NCI-H446 (cell line): Measurements from ENCODE around the gene CHMP2B.
A peak's percentile ranks its signal among the peaks of the same experiment; 100 is the strongest.
"Not testable (repeated sequence)": the region's sequence is repeated elsewhere in the genome, so short reads cannot be mapped to it uniquely, and the experiment has no call there.

Source experiments
- DNase-seq, 2 experiments: peaks; one replicate each; lab custom pipeline; 2025; lab: John Stamatoyannopoulos, UW

The CHMP2B gene

GRCh38 chr3:87229113-87229512 is 2.0 kb downstream of the CHMP2B start:
- no peak for DNase-seq

GRCh38 chr3:87233805-87234204 is 6.7 kb downstream of the CHMP2B start:
- no peak for DNase-seq

GRCh38 chr3:87236093-87236492 is 9.0 kb downstream of the CHMP2B start:
- no peak for DNase-seq

- no peak for DNase-seq
Measured at GRCh38 chr3:87246662-87247429, 19.7 kb downstream of the CHMP2B start.

- DNase-seq = no peak
Measured at GRCh38 chr3:87247430-87247773, 20.3 kb downstream of the CHMP2B start.

GRCh38 chr3:87248231-87248630 is 21.1 kb downstream of the CHMP2B start:
- not testable (repeated sequence) for DNase-seq

- DNase-seq = no peak
Measured at GRCh38 chr3:87248831-87249230, 21.7 kb downstream of the CHMP2B start.

- no peak for DNase-seq
Measured at GRCh38 chr3:87250009-87250408, 22.9 kb downstream of the CHMP2B start.

- peak; percentile 13 to 35 for DNase-seq
Measured at GRCh38 chr3:87260270-87260669, 33.2 kb downstream of the CHMP2B start.

GRCh38 chr3:87261925-87262324 is 34.8 kb downstream of the CHMP2B start:
- DNase-seq = no peak

- no peak for DNase-seq
Measured at GRCh38 chr3:87267953-87268645, 41.0 kb downstream of the CHMP2B start.

- no peak for DNase-seq
Measured at GRCh38 chr3:87268646-87269211, 41.6 kb downstream of the CHMP2B start.

- no peak for DNase-seq
Measured at GRCh38 chr3:87269723-87270122, 42.6 kb downstream of the CHMP2B start.

- DNase-seq = no peak
Measured at GRCh38 chr3:87270908-87271700, 44.0 kb downstream of the CHMP2B start.

- DNase-seq = no peak
Measured at GRCh38 chr3:87272718-87273341, 45.7 kb downstream of the CHMP2B start.

- DNase-seq = no peak
Measured at GRCh38 chr3:87276484-87276883, 49.4 kb downstream of the CHMP2B start, which contains the start of gene POU1F1. Gene POU1F1 (minus strand): TSS chr3:87276584. CDS start chr3:87276462, 122 bp downstream.

- no peak for DNase-seq
Measured at GRCh38 chr3:87287011-87287410, 59.9 kb downstream of the CHMP2B start.

- no peak for DNase-seq
Measured at GRCh38 chr3:87288446-87288845, 61.3 kb downstream of the CHMP2B start.

GRCh38 chr3:87298111-87298718 is 71.1 kb downstream of the CHMP2B start:
- DNase-seq = peak; percentile 1 to 35

GRCh38 chr3:87305031-87305430 is 77.9 kb downstream of the CHMP2B start:
- not testable (repeated sequence) for DNase-seq
